ENCODE measurements around the gene ADPGK. TPM values are rescaled to one million over a fixed set of nuclear protein-coding genes. Genes with fewer than 3 reads are reported as not detected.

Gene ADPGK
- total RNA-seq, 1 experiment from 2014 or later: 48.4 TPM

GRCh38 chr15:72787526-72787925, 4.0 kb upstream of the ADPGK start:
- TF ChIP-seq EZH2 (IDR thresholded peaks at IDR 0.05; ENCODE audit: borderline replicate concordance, low read depth, low read length, poor library complexity, severe bottlenecking) (no peak), CTCF (conservative IDR thresholded peaks at IDR 0.05; ENCODE audit: low read depth, low read length) (no peak)
- Histone ChIP-seq H3K36me3 (ENCODE audit: insufficient read depth, low read length, poor library complexity, severe bottlenecking) (no peaks in the 10 kb centered on the region), H3K4me3 (ENCODE audit: low read depth, low read length, poor library complexity, severe bottlenecking) (no peak overlapping the region), H3K27me3 (replicated peaks; ENCODE audit: insufficient read depth, low read depth, low read length, poor library complexity) (no peaks in the 10 kb centered on the region), H3K9me3 (ENCODE audit: low read depth, low read length, poor library complexity, severe bottlenecking) (no peaks in the 10 kb centered on the region), H3K27ac (ENCODE audit: low read depth, low read length, poor library complexity, severe bottlenecking) (no peak overlapping the region), H3K4me1 (ENCODE audit: insufficient read depth, low read length, poor library complexity, severe bottlenecking) (peaks cover 7% of the 10 kb centered on the region)
- CTCF ChIA-PET: no interaction called here
- POLR2A ChIA-PET (ENCODE audit: low non-redundant PET): no interaction called here
- no TSS peak for BruUV-seq (replicated peaks)
- DNase-seq (ENCODE audit: low spot score): no peak
- intact Hi-C loops (cut with micrococcal nuclease; ENCODE audit: unreplicated experiment): no loop called here

- Histone ChIP-seq H3K36me3 (ENCODE audit: insufficient read depth, low read length, poor library complexity, severe bottlenecking) (no peaks in the 10 kb centered on the region), H3K9me3 (ENCODE audit: low read depth, low read length, poor library complexity, severe bottlenecking) (no peaks in the 10 kb centered on the region), H3K4me3 (ENCODE audit: low read depth, low read length, poor library complexity, severe bottlenecking) (no peak overlapping the region), H3K27me3 (replicated peaks; ENCODE audit: insufficient read depth, low read depth, low read length, poor library complexity) (no peaks in the 10 kb centered on the region), H3K27ac (ENCODE audit: low read depth, low read length, poor library complexity, severe bottlenecking) (no peak overlapping the region), H3K4me1 (ENCODE audit: insufficient read depth, low read length, poor library complexity, severe bottlenecking) (peaks cover 11% of the 10 kb centered on the region)
- ChIA-PET POLR2A (ENCODE audit: low non-redundant PET) (no interaction called here), CTCF (no interaction called here)
- no peak for DNase-seq (ENCODE audit: low spot score)
- intact Hi-C loops (cut with micrococcal nuclease; ENCODE audit: unreplicated experiment): no loop called here
- BruUV-seq (replicated peaks): no TSS peak
- TF ChIP-seq CTCF (conservative IDR thresholded peaks at IDR 0.05; ENCODE audit: low read depth, low read length): no peak
- no peak for TF ChIP-seq EZH2 (IDR thresholded peaks at IDR 0.05; ENCODE audit: borderline replicate concordance, low read depth, low read length, poor library complexity, severe bottlenecking)
Measured at GRCh38 chr15:72786676-72787345, 3.3 kb upstream of the ADPGK start.

GRCh38 chr15:72786242-72786641, 2.7 kb upstream of the ADPGK start:
- intact Hi-C loops (cut with micrococcal nuclease; ENCODE audit: unreplicated experiment): no loop called here
- H3K27me3 ChIP-seq (replicated peaks; ENCODE audit: insufficient read depth, low read depth, low read length, poor library complexity): no peaks in the 10 kb centered on the region
- no peak overlapping the region for H3K4me3 ChIP-seq (ENCODE audit: low read depth, low read length, poor library complexity, severe bottlenecking)
- no peaks in the 10 kb centered on the region for H3K36me3 ChIP-seq (ENCODE audit: insufficient read depth, low read length, poor library complexity, severe bottlenecking)
- DNase-seq (ENCODE audit: low spot score): no peak
- ChIA-PET CTCF (no interaction called here), POLR2A (ENCODE audit: low non-redundant PET) (no interaction called here)
- no peaks in the 10 kb centered on the region for H3K9me3 ChIP-seq (ENCODE audit: low read depth, low read length, poor library complexity, severe bottlenecking)
- TF ChIP-seq EZH2 (IDR thresholded peaks at IDR 0.05; ENCODE audit: borderline replicate concordance, low read depth, low read length, poor library complexity, severe bottlenecking) (no peak), CTCF (conservative IDR thresholded peaks at IDR 0.05; ENCODE audit: low read depth, low read length) (no peak)
- peaks cover 12% of the 10 kb centered on the region for H3K4me1 ChIP-seq (ENCODE audit: insufficient read depth, low read length, poor library complexity, severe bottlenecking)
- BruUV-seq (replicated peaks): no TSS peak
- no peak overlapping the region for H3K27ac ChIP-seq (ENCODE audit: low read depth, low read length, poor library complexity, severe bottlenecking)

Measured in A673 (cell line).